HG03457 (cell line): Measurements from ENCODE around the gene ANAPC16.
"Not testable (repeated sequence)": the region's sequence is repeated elsewhere in the genome, so short reads cannot be mapped to it uniquely, and the experiment has no call there.

Experiments used
- ATAC-seq: cut with Tn5 transposase; IDR thresholded peaks from one replicate; pipeline ENCODE4 v1.9.1; 2021; ENCODE audit warnings: moderate number of reproducible peaks; ENCODE audit not compliant: unreplicated experiment

The ANAPC16 gene

GRCh38 chr10:72261784-72262404 is 46.1 kb downstream of the ANAPC16 start:
- no peak for ATAC-seq

GRCh38 chr10:72263613-72264241 is 47.9 kb downstream of the ANAPC16 start:
- ATAC-seq = no peak

GRCh38 chr10:72264536-72264935 is 48.7 kb downstream of the ANAPC16 start:
- no peak for ATAC-seq

- no peak for ATAC-seq
Observed at GRCh38 chr10:72265508-72265907, 49.7 kb downstream of the ANAPC16 start.

- no peak for ATAC-seq
Observed at GRCh38 chr10:72265990-72266865, 50.4 kb downstream of the ANAPC16 start.

GRCh38 chr10:72267381-72267780 is 51.6 kb downstream of the ANAPC16 start:
- no peak for ATAC-seq

- ATAC-seq = no peak
Observed at GRCh38 chr10:72267819-72268399, 52.1 kb downstream of the ANAPC16 start.

- ATAC-seq = not testable (repeated sequence)
Observed at GRCh38 chr10:72268475-72269200, 52.8 kb downstream of the ANAPC16 start.

- ATAC-seq = no peak
Observed at GRCh38 chr10:72270607-72271281, 54.9 kb downstream of the ANAPC16 start.

GRCh38 chr10:72272689-72273409 is 57.0 kb downstream of the ANAPC16 start:
- no peak for ATAC-seq

- peak; percentile 82 for ATAC-seq
Observed at GRCh38 chr10:72273410-72274212, 57.8 kb downstream of the ANAPC16 start, which contains the start of gene DDIT4. DDIT4 (plus strand) TSS chr10:72273924; CDS start chr10:72274217, 293 bp downstream.

- ATAC-seq = no peak
Observed at GRCh38 chr10:72274213-72274729, 58.5 kb downstream of the ANAPC16 start.

GRCh38 chr10:72274730-72275350 is 59.0 kb downstream of the ANAPC16 start:
- no peak for ATAC-seq

- ATAC-seq = no peak
Observed at GRCh38 chr10:72275351-72276012, 59.7 kb downstream of the ANAPC16 start.

- ATAC-seq = no peak
Observed at GRCh38 chr10:72276013-72276387, 60.2 kb downstream of the ANAPC16 start.

- no peak for ATAC-seq
Observed at GRCh38 chr10:72276421-72277339, 60.9 kb downstream of the ANAPC16 start.
